Measurements from ENCODE around the gene NT5C.
A peak's percentile ranks its signal among the peaks of the same experiment; 100 is the strongest.

NT5C gene

DNA sequence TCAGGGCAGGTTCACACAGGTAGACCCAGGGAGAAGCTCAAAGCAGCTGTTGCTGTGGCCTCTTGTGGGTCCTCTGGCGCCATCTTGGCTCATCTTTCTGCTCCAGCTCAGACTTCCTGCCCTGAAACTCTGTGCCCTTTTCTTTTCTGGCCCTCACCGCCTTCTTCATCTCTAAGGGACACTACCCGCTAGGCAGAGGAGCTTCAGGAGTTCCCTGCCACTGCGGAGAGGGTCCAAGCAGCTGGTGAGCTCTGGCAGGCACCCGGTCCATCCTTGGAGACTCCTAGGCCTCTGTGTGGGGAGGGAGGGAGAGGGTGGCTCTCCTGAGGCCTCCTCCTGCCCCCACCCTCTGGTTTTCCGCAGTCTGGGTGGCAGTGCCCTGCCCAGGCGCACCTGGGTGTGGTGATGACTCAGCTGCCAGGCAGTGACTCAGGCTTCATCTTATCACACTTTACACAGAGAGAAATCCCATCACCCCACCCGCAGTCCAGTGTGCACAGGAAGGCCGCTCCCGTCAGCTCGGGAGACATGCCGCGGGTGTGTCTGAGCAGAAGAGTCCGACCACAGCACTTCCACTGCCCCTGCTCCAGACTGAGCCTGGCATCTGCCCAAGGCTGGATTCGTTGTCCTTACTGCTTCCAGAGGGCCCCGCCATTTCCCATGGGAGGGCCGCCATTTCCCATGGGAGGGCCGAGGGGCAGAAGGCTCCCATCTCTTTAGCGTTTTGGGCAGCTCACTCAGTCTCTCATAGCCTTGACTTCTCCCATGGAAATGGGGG lies 7.3 kb downstream of the NT5C start:
- in situ Hi-C loops (cut with MboI; ENCODE audit: low sequenced_read_pairs), result loop anchor here (25.0 kb wide), 1 partner anchor 288 kb away; the partner anchor contains the start of gene GRB2
- no peaks in the 10 kb centered on the region for H3K9me3 ChIP-seq
- H3K4me1 ChIP-seq, result no peaks in the 10 kb centered on the region
- no peak for DNase-seq (ENCODE audit: low spot score in 2 of 2)
- peaks cover 5% of the 10 kb centered on the region for H3K36me3 ChIP-seq (replicated peaks)
- H3K27me3 ChIP-seq (ENCODE audit: low read depth), result no peaks in the 10 kb centered on the region
- H3K4me3 ChIP-seq, result no peak overlapping the region

DNA sequence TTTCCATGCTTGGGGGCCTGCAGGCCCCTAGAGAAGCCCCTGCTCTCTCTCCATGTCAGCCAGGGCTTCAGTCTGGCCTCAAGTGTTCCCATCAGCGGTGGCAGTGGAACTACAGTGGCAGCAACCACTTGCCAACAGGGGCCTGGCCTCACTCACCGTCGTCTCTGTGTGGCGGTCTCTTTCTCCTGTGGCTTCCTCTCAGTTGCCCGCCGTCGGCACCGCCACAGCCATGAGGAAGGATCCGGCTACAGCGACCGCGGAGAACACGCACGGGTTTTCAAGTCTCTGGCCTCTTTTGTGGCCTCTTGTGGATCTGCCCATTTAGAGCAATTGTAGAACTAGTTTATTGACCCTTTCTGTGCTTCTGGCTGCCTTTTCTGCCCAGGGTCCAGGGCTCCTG lies 13.2 kb downstream of the NT5C start:
- Histone ChIP-seq H3K36me3 (replicated peaks) (peaks cover 20% of the 10 kb centered on the region), H3K4me1 (peaks cover 8% of the 10 kb centered on the region), H3K4me3 (no peak overlapping the region), H3K27me3 (ENCODE audit: low read depth) (no peaks in the 10 kb centered on the region), H3K9me3 (no peaks in the 10 kb centered on the region)
- DNase-seq (ENCODE audit: low spot score in 2 of 2), result no peak
- in situ Hi-C loops (cut with MboI; ENCODE audit: low sequenced_read_pairs), result loop anchor here (25.0 kb wide), 1 partner anchor 294 kb away; the partner anchor contains the start of gene GRB2

DNA sequence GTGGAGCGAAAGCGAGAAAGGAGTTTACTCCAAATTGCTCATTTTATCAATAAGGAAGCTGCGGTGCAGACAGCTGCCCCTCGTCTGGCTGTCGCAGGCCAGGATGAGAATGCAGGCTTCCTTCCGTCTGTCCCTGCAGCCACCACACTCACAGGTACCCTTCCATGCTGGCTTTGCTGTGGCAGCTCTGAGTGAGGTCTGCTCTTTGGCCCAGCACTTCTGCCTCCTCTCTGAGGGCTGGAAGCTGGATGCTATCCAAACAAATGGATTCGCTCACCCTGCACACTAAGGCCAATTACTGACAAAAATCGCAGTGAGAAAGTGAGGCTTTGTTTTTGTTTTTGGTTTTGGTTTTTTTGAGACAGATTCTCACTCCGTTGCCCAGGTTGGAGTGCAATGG lies 14.8 kb downstream of the NT5C start:
- no peaks in the 10 kb centered on the region for H3K27me3 ChIP-seq (ENCODE audit: low read depth)
- H3K4me1 ChIP-seq, result peaks cover 8% of the 10 kb centered on the region
- H3K36me3 ChIP-seq (replicated peaks), result peaks cover 24% of the 10 kb centered on the region
- no peak overlapping the region for H3K4me3 ChIP-seq
- in situ Hi-C loops (cut with MboI; ENCODE audit: low sequenced_read_pairs), result loop anchor here (25.0 kb wide), 1 partner anchor 296 kb away; the partner anchor contains the start of gene GRB2
- H3K9me3 ChIP-seq, result no peaks in the 10 kb centered on the region
- DNase-seq (ENCODE audit: low spot score in 2 of 2), result no peak

DNA sequence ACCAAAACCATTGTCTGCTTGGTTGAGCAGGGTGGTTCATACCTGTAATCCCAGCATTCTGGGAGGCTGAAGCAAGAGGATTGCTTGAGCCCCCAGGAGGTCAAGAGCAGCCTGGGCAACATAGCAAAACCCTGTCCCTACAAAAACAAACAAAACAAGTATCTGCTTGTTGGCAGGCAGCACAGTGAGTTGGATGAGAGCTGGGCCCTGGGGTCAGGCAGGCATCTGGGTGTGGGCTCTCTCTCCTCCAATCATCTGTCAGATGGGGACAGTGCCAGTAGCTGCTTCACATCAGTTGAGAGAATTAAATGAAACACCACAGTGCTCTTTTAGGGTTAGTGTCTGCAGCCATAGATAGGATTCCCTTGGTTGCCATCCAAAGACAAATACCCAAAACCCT lies 16.0 kb downstream of the NT5C start:
- no peak overlapping the region for H3K4me3 ChIP-seq
- no peaks in the 10 kb centered on the region for H3K27me3 ChIP-seq (ENCODE audit: low read depth)
- H3K36me3 ChIP-seq (replicated peaks), result peaks cover 24% of the 10 kb centered on the region
- H3K9me3 ChIP-seq, result no peaks in the 10 kb centered on the region
- DNase-seq (ENCODE audit: low spot score in 2 of 2), result no peak
- peaks cover 8% of the 10 kb centered on the region for H3K4me1 ChIP-seq
- in situ Hi-C loops (cut with MboI; ENCODE audit: low sequenced_read_pairs), result loop anchor here (25.0 kb wide), 1 partner anchor 297 kb away; the partner anchor contains the start of gene GRB2

DNA sequence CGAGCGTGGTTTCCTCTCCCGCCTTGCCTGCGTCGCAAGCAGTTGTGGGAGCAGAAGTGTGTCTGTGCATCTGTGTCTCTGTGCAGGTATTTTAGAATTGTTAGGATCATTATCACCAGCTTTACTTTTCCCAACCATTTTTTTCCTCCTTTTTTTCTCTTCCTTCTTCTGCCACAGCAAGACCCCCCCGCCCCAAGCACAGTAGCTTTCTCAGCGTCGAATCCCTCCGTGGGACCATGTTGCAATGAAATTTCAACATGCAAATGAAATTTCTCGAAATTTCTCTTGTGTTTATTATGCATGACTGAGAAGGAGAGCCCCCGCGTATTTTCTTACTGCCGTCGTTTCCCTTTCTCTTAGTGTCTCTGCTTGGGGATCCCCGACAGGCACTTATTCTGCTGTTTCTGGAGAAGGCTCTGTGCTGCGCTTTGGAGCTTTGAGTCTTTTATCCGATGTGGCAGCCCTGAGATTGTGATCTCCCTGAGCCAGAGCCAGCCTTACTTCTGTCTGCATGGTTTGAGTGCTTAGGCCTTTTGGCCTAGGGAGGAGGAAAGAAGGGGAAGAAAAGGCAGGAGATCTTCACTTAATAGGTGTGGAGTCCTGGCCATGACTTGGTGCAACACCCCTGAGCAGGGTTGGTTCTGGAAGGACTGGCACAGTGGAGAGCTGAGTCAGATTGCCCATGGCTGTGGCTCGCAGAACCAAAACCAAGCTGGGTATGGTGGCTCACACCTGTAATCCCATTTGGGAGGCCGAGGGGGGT lies 16.8 kb downstream of the NT5C start:
- no peaks in the 10 kb centered on the region for H3K9me3 ChIP-seq
- H3K4me1 ChIP-seq, result peaks cover 8% of the 10 kb centered on the region
- DNase-seq (ENCODE audit: low spot score in 2 of 2), result no peak
- H3K36me3 ChIP-seq (replicated peaks), result peaks cover 24% of the 10 kb centered on the region
- peak overlapping the region; percentile 34 for H3K4me3 ChIP-seq
- H3K27me3 ChIP-seq (ENCODE audit: low read depth), result no peaks in the 10 kb centered on the region
- in situ Hi-C loops (cut with MboI; ENCODE audit: low sequenced_read_pairs), result loop anchor here (25.0 kb wide), 1 partner anchor 298 kb away; the partner anchor contains the start of gene GRB2

DNA sequence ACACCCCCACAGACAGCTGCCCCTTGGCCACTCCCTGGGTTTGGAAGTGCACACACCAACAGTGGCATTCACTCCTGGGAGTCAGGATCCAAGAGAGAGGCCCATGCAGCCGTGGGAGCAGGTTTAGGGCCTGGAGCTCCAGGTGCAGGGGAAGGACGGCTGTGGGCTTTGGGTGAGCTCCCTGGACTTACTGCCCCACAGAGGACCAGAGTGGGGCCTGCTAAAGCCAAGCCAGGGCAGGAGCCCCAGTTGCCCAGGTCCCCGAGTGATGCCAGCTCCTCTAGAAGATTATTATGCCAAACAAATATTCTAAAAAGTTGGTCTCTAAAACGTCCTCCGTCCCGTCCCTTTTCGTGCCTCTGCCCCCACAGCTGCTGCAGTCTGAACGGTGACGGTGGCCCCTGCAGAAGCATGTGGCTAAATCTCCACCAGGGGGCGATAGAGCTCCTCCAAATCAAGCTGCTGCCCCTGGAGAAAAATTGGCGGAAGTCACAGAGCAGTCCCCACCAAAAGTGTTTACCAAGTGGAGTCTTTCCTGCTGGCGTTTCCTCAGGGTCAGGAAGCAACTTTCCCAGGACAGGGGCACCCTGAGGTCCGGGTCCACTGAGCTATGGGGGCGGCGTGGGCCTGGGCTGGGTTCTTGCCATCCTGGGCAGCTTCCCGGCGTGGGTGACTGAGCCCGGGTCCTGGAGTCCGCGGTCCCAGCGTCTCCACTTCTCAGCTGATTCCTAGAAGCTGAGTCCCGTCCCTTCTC lies 17.6 kb downstream of the NT5C start:
- in situ Hi-C loops (cut with MboI; ENCODE audit: low sequenced_read_pairs), result loop anchor here (25.0 kb wide), 1 partner anchor 298 kb away; the partner anchor contains the start of gene GRB2
- no peaks in the 10 kb centered on the region for H3K9me3 ChIP-seq
- H3K4me3 ChIP-seq, result peak overlapping the region; percentile 34
- peaks cover 23% of the 10 kb centered on the region; the same call in 1 of the 2 replicates for H3K36me3 ChIP-seq (replicated peaks)
- no peaks in the 10 kb centered on the region for H3K27me3 ChIP-seq (ENCODE audit: low read depth)
- peaks cover 13% of the 10 kb centered on the region for H3K4me1 ChIP-seq
- DNase-seq (ENCODE audit: low spot score in 2 of 2), result peak; percentile 85 to 94

DNA sequence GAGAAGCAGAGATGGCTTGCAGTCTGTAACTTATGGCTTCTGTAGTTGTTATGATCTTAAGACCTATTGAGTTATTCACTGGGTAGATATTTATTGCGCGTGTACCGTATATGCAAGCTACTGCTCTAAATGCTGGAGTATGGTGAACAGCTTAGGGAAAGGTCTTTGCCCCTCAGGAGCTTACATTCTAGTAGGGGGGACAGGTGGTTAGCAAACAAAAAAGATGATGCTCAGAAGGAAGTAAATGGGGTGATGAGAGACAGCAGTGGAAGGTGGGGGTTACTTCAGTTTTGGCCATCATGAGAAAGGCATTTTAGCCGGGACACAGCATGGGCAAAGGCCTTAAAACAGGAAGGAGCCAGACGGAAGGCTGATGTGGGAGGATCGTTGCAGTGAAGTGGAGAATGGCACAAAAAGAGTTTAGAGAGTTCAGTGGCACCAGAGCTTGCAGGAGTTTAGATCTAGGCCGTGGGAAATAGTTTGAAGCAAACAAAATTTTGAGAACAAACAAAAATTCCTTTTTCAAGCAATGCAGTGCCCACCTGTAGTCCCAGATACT lies 19.7 kb downstream of the NT5C start:
- Histone ChIP-seq H3K36me3 (replicated peaks) (peaks cover 19% of the 10 kb centered on the region; the same call in 1 of the 2 replicates), H3K27me3 (ENCODE audit: low read depth) (no peaks in the 10 kb centered on the region), H3K4me1 (peaks cover 18% of the 10 kb centered on the region), H3K4me3 (no peak overlapping the region), H3K9me3 (no peaks in the 10 kb centered on the region)
- no peak for DNase-seq (ENCODE audit: low spot score in 2 of 2)
- in situ Hi-C loops (cut with MboI; ENCODE audit: low sequenced_read_pairs), result loop anchor here (25.0 kb wide), 1 partner anchor 300 kb away; the partner anchor contains the start of gene GRB2

DNA sequence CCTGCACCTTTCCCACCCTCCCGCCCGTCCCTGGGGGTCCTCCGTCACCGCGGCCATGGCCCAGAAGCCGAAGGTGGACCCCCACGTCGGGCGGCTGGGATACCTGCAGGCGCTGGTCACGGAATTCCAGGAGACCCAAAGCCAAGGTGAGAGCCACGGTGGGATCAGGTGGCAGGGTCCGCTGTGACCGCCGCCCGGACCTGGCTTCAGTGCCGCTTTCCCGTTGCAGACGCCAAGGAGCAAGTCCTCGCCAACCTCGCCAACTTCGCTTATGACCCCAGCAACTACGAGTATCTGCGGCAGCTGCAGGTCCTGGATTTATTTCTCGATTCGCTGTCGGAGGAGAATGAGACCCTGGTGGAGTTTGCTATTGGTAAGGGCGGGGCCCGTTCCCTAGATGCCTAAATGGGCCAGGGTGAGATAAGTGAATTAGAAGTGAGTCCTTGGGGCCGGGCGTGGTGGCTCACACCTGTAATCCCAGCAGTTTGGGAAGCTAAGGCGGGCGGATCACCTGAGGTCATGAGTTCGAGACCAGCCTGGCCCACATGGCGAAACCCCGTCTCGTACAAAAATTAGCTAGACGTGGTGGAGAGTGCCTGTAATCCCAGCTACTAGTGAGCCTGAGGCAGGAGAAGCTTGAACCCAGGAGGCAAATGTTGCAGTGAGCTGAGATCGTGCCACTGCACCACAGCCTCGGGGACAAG lies 21.2 kb downstream of the NT5C start:
- no peaks in the 10 kb centered on the region for H3K27me3 ChIP-seq (ENCODE audit: low read depth)
- in situ Hi-C loops (cut with MboI; ENCODE audit: low sequenced_read_pairs), result loop anchor here (25.0 kb wide), 1 partner anchor 302 kb away; the partner anchor contains the start of gene GRB2
- H3K4me3 ChIP-seq, result peak overlapping the region; percentile 65
- H3K9me3 ChIP-seq, result no peaks in the 10 kb centered on the region
- H3K4me1 ChIP-seq, result peaks cover 18% of the 10 kb centered on the region
- peak in 1 of 2 experiments; percentile 53 for DNase-seq (ENCODE audit: low spot score in 2 of 2)
- H3K36me3 ChIP-seq (replicated peaks), result peaks cover 9% of the 10 kb centered on the region; the same call in 1 of the 2 replicates

DNA sequence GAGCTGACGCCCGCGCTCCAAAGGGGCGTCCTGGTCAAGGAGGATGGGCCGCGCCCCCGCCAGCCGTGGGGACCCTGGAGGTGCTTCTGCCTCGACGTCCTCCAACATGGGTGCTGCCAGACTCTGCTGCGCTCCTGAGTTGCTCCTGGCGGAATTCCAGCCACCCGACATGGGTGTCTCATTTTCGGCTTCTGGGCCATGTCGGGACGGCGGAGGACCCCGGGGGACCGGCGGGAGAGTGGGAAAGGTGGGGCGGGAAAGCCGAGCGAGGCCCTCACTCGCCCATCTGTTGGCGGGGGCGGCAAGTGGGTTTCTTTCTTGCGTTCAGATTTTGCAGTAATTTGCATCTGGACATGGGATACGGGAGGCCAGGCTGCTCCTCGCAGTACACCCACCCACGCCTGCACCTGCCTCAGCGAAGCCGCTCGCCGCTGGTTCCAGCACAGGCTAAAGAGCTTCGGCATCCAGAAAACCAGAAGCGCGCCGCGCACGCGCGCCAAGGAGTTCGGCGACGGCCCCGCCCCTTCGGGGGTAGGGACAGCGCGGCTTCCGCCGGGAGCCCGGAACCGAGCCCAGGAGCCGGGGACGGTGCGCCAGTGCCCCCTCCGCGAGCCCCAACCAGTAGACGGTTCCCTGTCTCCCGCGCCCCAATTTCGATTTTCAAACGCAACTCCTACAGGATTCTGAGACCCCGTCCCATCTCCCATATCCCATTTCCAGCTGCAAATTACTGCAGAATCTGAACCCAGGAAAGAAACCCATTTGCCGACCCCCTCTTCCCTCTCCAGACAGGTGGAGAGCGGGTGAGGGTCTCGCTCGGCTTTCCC lies 21.9 kb downstream of the NT5C start, which contains the start of gene ARMC7:
ARMC7 (plus strand) TSS at position 563 of the 827 bp plus-strand sequence. CDS start 320 bp downstream, outside the sequence.
- Histone ChIP-seq H3K9me3 (no peaks in the 10 kb centered on the region), H3K36me3 (replicated peaks) (peaks cover 4% of the 10 kb centered on the region; the same call in 1 of the 2 replicates), H3K4me3 (peak within 1 kb of the TSS; percentile 65), H3K4me1 (peaks cover 18% of the 10 kb centered on the region), H3K27me3 (ENCODE audit: low read depth) (no peaks in the 10 kb centered on the region)
- in situ Hi-C loops (cut with MboI; ENCODE audit: low sequenced_read_pairs), result loop anchor here (25.0 kb wide), 1 partner anchor 303 kb away; the partner anchor contains the start of gene GRB2
- peak; percentile 82 to 95 for DNase-seq (ENCODE audit: low spot score in 2 of 2)

DNA sequence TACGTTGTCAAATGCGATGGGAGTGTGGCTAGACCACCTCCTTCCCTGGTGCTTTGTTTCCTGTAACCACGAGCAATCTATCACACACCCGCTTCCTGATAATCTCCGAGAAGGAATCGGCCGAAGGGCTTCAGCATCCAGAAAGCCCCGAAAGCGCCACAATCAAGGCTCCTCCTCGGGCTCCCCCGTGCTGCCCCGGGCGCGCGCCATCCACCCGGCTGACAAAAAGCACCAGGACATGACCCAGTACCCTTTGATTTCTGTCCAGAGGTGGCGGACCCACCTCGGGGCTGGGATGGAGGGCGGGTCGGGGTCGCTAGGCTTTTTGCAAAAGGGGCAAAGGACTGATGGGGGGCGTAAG lies 22.5 kb downstream of the NT5C start:
- Histone ChIP-seq H3K4me3 (peak overlapping the region; percentile 65), H3K4me1 (peaks cover 15% of the 10 kb centered on the region), H3K27me3 (ENCODE audit: low read depth) (no peaks in the 10 kb centered on the region), H3K9me3 (no peaks in the 10 kb centered on the region), H3K36me3 (replicated peaks) (peaks cover 4% of the 10 kb centered on the region; the same call in 1 of the 2 replicates)
- in situ Hi-C loops (cut with MboI; ENCODE audit: low sequenced_read_pairs), result loop anchor here (25.0 kb wide), 1 partner anchor 303 kb away; the partner anchor contains the start of gene GRB2
- no peak for DNase-seq (ENCODE audit: low spot score in 2 of 2)

DNA sequence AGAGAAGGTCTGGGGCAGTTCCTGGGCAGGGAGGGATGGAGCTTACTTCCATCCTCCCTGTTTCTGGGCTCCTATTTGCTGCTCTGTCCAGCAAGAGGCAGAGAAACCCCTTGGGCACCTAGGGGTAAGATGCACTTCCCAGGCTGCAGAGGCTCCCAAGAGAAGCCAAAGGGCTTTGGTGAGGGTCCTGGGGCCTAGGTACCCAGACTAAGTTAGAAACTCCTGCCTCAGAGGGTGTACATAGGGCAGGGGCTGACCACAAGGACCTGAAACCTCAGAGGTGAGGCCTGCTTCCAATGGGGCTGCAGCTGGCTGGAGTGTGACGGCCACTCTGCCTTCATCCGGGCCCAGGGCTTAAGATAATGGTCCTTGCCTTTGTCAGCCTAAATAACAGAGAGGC lies 23.3 kb downstream of the NT5C start:
- Histone ChIP-seq H3K27me3 (ENCODE audit: low read depth) (no peaks in the 10 kb centered on the region), H3K4me3 (no peak overlapping the region), H3K4me1 (peaks cover 10% of the 10 kb centered on the region), H3K9me3 (no peaks in the 10 kb centered on the region), H3K36me3 (replicated peaks) (0 out of 2 replicates have a peak, but pooled peaks cover 4% of the 10 kb centered on the region)
- DNase-seq (ENCODE audit: low spot score in 2 of 2), result no peak
- in situ Hi-C loops (cut with MboI; ENCODE audit: low sequenced_read_pairs), result loop anchor here (25.0 kb wide), 1 partner anchor 304 kb away; the partner anchor contains the start of gene GRB2

Data from HAP-1 (cell line).